Left lung (tissue), 10 donors: ENCODE data around the gene NPB. TPM values are rescaled to one million over a fixed set of nuclear protein-coding genes. Genes with fewer than 3 reads are reported as not detected.
A peak's percentile ranks its signal among the peaks of the same experiment; 100 is the strongest.

Source experiments
- ATAC-seq: fragments of 200-7000 bp; cut with Tn5 transposase; one replicate; pipeline ENCODE4 v1.9.1; 2020; ENCODE audit warnings: moderate library complexity
- DNase-seq, 4 donors: peaks; one replicate each; pipeline ENCODE4 v3.0.0-alpha.2; 2013 to 2020
- H3K27ac ChIP-seq, 2 donors: fragments of 200-600 bp; sonication (generic) in 1 of 2; one replicate each; pipeline versions ENCODE4 v1.5.0 to v1.8.0; 2020 to 2021
- H3K27me3 ChIP-seq, 2 donors: fragments of 200-600 bp; sonication (generic) in 1 of 2; one replicate each; pipeline versions ENCODE4 v1.5.0 to v1.8.0; 2020 to 2021
- H3K36me3 ChIP-seq, 2 donors: fragments of 200-600 bp; sonication (generic) in 1 of 2; one replicate each; pipeline versions ENCODE4 v1.5.0 to v1.8.0; 2020 to 2021
- H3K4me1 ChIP-seq, 2 donors: fragments of 200-600 bp; one replicate each; pipeline ENCODE4 v1.8.0; 2021
- H3K4me3 ChIP-seq, 2 donors: fragments of 200-600 bp; sonication (generic) in 1 of 2; one replicate each; pipeline versions ENCODE4 v1.5.0 to v1.8.0; 2020 to 2021; ENCODE audit warnings: mild to moderate bottlenecking in 1 of 2
- H3K9me3 ChIP-seq, 2 donors: fragments of 200-600 bp; sonication (generic) in 1 of 2; one replicate each; pipeline versions ENCODE4 v1.5.0 to v1.8.0; 2020 to 2021
- intact Hi-C, 2 donors: fragments of 100-400 bp; cut with DNase I; formaldehyde crosslinking; loops; one replicate each; pipeline versions ENCODE4 v1.11.2 to v1.14.2; 2022
- polyA plus RNA-seq, 6 donors: library from polyadenylated mRNA; unstranded; fragments of 120-200 nt; gene quantifications; one replicate each; pipeline ENCODE4 v1.2.1, GENCODE V29; 2013; ENCODE audit not compliant: insufficient read length in 6 of 6
- total RNA-seq, 2 donors: library from RNA; stranded (reverse); fragmentation: NEBNext Ultra II Directional; extraction: Animal tissue kit (Norgen Biotek cat#: 25700); gene quantifications; one replicate each; pipeline ENCODE4 v1.2.1, GENCODE V29; 2021
- TF ChIP-seq, protein P1 (sequence below), 2 donors: fragments of 200-600 bp; sonication (generic) in 1 of 2; IDR thresholded peaks; one replicate each; pipeline versions ENCODE4 v1.5.0 to v1.8.0; 2021; ENCODE audit warnings: antibody characterized with exemption in 2 of 2
- donor health status: DM: no; HTN: yes; CAD: no.
- donor health status: DM: no; HTN: no; CAD: no.

Gene NPB
- total and polyA plus RNA-seq, 8 donors = 0.26 to 2.1 (median 1.3) TPM

DNA sequence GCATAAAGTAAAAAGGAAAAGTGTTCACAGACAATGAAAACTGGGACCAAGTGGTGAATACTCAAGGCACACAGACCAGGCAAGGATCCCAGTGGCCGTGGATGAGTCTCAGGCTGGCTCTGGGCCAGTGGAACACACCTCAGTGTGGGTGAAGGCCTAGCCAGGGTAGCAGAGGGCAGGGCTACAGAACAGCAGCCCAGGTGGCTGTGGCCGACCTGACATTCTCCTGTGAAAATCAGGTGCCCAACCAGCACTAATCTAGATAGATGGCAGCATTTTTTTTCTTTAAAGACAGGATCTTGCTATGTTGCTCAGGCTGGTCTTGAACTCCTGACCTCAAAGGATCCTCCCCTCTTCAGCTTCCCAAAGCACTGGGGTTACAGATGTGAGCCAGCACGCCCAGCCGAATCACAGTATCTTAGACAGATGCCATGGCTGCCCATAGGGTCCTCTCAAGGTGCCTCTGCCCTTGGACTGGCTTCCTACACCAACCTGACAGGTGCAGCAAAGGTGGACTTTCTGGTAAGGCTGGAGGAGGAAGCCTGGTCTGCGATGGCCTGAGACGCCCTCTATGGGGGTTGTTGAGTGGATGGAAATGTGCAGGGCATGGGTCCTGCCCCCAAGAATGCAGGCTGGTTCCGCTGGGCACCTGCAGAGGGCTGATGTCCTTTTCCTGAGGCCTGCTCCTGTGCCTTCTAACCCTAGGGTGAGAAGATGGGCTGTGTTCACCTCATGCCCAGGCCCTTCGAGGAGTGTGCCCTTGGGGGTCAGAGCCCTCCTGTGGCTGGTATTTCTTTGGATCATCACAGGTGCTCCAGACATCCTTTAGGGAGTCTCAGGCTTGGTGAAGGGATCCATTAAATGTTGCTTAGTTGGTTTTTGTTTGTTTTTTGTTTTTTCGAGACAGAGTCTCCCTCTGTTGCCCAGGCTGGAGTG is 37.9 kb upstream of the NPB start:
- TF ChIP-seq, protein P1, sequence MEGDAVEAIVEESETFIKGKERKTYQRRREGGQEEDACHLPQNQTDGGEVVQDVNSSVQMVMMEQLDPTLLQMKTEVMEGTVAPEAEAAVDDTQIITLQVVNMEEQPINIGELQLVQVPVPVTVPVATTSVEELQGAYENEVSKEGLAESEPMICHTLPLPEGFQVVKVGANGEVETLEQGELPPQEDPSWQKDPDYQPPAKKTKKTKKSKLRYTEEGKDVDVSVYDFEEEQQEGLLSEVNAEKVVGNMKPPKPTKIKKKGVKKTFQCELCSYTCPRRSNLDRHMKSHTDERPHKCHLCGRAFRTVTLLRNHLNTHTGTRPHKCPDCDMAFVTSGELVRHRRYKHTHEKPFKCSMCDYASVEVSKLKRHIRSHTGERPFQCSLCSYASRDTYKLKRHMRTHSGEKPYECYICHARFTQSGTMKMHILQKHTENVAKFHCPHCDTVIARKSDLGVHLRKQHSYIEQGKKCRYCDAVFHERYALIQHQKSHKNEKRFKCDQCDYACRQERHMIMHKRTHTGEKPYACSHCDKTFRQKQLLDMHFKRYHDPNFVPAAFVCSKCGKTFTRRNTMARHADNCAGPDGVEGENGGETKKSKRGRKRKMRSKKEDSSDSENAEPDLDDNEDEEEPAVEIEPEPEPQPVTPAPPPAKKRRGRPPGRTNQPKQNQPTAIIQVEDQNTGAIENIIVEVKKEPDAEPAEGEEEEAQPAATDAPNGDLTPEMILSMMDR (IDR thresholded peaks at IDR 0.05) = no peak
- DNase-seq = no peak
- Histone ChIP-seq H3K27ac (peak overlapping the region in 1 of 2 donors; percentile 34), H3K4me1 (peaks cover 14 to 85% of the 10 kb centered on the region in 2 donors), H3K9me3 (no peaks in the 10 kb centered on the region), H3K4me3 (no peak overlapping the region), H3K27me3 (no peaks in the 10 kb centered on the region), H3K36me3 (peaks cover 4 to 42% of the 10 kb centered on the region in 2 donors)
- intact Hi-C loops = no loop called here
- no peak for ATAC-seq

- intact Hi-C loops = no loop called here
- ATAC-seq (no peak), DNase-seq (no peak)
- Histone ChIP-seq H3K4me3 (no peak overlapping the region), H3K4me1 (peaks cover 21 to 91% of the 10 kb centered on the region in 2 donors), H3K9me3 (no peaks in the 10 kb centered on the region), H3K27ac (no peak overlapping the region), H3K36me3 (peaks cover 4 to 52% of the 10 kb centered on the region in 2 donors), H3K27me3 (no peaks in the 10 kb centered on the region)
- TF ChIP-seq, protein P1 (IDR thresholded peaks at IDR 0.05) = no peak
Observed at GRCh38 chr17:81865358-81865732, 36.7 kb upstream of the NPB start.

DNA sequence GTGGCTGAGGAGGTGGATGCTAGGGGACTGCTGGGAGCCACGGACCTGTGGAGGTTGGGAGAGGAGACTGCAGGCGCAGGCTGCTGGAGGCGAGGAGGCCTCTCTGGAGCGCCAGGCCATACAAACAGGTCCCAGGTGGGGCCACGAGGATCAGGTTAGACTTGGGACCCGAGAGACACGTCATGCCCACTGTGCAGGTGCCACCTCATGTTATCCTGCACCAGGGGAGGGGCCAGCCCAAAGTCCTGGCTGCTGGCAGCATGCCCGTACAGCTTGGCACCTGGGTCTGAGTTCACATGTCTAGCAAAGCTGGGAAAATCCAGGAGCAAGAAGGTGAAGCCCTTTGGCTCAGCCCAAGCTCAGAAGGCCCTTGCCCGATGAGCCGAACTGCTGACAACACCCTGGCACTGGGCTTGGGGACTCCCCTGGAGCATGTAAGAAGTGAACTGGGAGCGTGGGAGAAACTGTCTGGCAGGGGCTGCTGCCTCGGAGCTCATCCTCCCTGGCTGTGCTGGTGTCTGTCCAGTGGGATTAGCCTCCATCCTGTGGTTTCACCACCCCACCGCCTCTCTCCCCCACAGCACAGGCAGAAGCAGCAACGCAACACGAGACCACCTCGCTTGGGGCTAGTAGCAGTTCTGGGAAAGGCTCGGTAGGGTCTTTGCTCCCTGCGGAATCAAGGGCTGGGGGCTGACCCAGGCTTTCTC is 36.2 kb upstream of the NPB start:
- DNase-seq (no peak), ATAC-seq (no peak)
- Histone ChIP-seq H3K27me3 (no peaks in the 10 kb centered on the region), H3K27ac (peak overlapping the region in 1 of 2 donors; percentile 53), H3K4me3 (no peak overlapping the region), H3K36me3 (peaks cover 4 to 52% of the 10 kb centered on the region in 2 donors), H3K4me1 (peaks cover 21 to 93% of the 10 kb centered on the region in 2 donors), H3K9me3 (no peaks in the 10 kb centered on the region)
- intact Hi-C loops = no loop called here
- TF ChIP-seq, protein P1 (IDR thresholded peaks at IDR 0.05) = no peak

DNA sequence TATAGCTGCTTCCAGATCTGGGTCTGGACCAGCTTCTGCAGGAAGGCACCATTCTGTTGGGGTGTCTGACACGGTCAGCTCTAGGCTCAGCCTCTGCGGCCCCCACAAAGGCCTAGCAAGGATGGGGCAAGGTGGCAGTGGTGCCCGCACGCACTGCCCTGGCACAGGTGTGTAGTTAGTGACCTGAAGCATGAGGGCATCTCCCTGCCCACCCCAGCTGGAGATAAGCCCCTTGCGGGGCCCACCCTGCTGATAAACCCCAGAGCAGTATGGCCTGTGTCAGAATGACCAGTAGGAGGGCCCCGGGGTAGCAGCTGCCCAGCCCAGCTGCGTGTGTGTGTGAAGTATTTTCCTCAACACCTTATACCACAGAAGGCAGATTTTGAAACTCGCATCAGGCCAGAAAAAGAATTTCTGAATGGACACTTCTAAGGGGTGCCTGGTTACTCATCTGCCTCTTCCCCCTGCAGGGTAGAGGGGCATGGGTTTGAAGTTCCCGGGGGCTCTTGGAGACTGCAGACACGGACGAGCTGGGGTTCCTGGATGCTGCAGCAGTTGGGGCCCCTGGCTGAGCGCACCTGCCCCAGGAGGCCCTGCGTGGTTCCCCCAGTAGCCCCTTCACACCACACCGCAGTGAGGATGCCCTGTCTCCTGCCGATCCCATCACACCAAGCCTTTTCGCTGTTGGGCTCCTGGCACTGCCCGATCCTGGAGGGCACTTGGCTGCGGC is 35.4 kb upstream of the NPB start:
- no peak for ATAC-seq
- Histone ChIP-seq H3K4me3 (no peak overlapping the region), H3K27ac (peak overlapping the region in 1 of 2 donors; percentile 53), H3K27me3 (no peaks in the 10 kb centered on the region), H3K36me3 (peaks cover 4 to 52% of the 10 kb centered on the region in 2 donors), H3K9me3 (no peaks in the 10 kb centered on the region), H3K4me1 (peaks cover 21 to 90% of the 10 kb centered on the region in 2 donors)
- TF ChIP-seq, protein P1 (IDR thresholded peaks at IDR 0.05) = no peak
- intact Hi-C loops = no loop called here
- no peak for DNase-seq
